GM12878 (cell line): Measurements from ENCODE around the gene OGFOD2. TPM values are rescaled to one million over a fixed set of nuclear protein-coding genes. Genes with fewer than 3 reads are reported as not detected.

Experiments used
- BMI1 ChIP-seq: fragments of 450-650 bp; IDR thresholded peaks from 2 replicates; pipeline ENCODE4 v1.6.1; 2016; ENCODE audit warnings: mild to moderate bottlenecking, moderate library complexity, borderline replicate concordance
- E2F8 ChIP-seq: fragments of 450-650 bp; IDR thresholded peaks from 2 replicates; pipeline ENCODE4 v1.6.1; 2018; ENCODE audit warnings: mild to moderate bottlenecking, low read depth, moderate library complexity; ENCODE audit not compliant: partially characterized antibody
- EGR1 ChIP-seq, 2 experiments: IDR thresholded peaks; 1 replicate in 1 of 2; 2 replicates in 1 of 2; pipeline ENCODE4 v1.6.1; 2011 to 2012; ENCODE audit warnings: low read depth in 2 of 2, low read length in 2 of 2, borderline replicate concordance in 1 of 2, mild to moderate bottlenecking in 1 of 2, moderate library complexity in 1 of 2
- EP300 ChIP-seq, 2 experiments: fragments of 150-350 bp in 1 of 2; IDR thresholded peaks; 2 replicates each; pipeline ENCODE4 v1.6.1; 2011 to 2012; ENCODE audit warnings: low read depth in 2 of 2, low read length in 2 of 2, borderline replicate concordance in 1 of 2, improper control_type of control experiment in 1 of 2, inconsistent platforms in 1 of 2; ENCODE audit not compliant: control insufficient read depth in 1 of 2
- EZH2 ChIP-seq: IDR thresholded peaks from 2 replicates; pipeline ENCODE4 v1.6.1; 2012; ENCODE audit warnings: low read depth, mild to moderate bottlenecking, control low read depth, inconsistent platforms, low read length, borderline replicate concordance; ENCODE audit not compliant: control insufficient read depth
- MYC ChIP-seq: IDR thresholded peaks from 2 replicates; pipeline ENCODE4 v1.6.1; 2011; ENCODE audit warnings: mild to moderate bottlenecking, low read length, moderate library complexity, inconsistent platforms; ENCODE audit not compliant: insufficient read depth, insufficient replicate concordance, insufficient read length, severe bottlenecking
- NR2C1 ChIP-seq: fragments of 450-650 bp; IDR thresholded peaks from 2 replicates; pipeline ENCODE4 v1.6.1; 2017; ENCODE audit warnings: antibody characterized with exemption, mild to moderate bottlenecking, moderate library complexity
- NRF1 ChIP-seq: conservative IDR thresholded peaks from 2 replicates; pipeline ENCODE4 v1.6.1; 2011; ENCODE audit warnings: mild to moderate bottlenecking, low read depth, low read length, improper control_type of control experiment
- POLR2AphosphoS2 ChIP-seq: IDR thresholded peaks from 2 replicates; pipeline ENCODE4 v1.6.1; 2011; ENCODE audit warnings: low read depth, mild to moderate bottlenecking, low read length, improper control_type of control experiment, moderate library complexity
- RELB ChIP-seq: fragments of 450-650 bp; IDR thresholded peaks from 2 replicates; pipeline ENCODE4 v1.6.1; 2017; ENCODE audit warnings: low read depth, mild to moderate bottlenecking, moderate library complexity
- SIN3A ChIP-seq: IDR thresholded peaks from 2 replicates; pipeline ENCODE4 v1.6.1; 2012; ENCODE audit warnings: low read depth, low read length, improper control_type of control experiment
- SMC3 ChIP-seq: IDR thresholded peaks from 2 replicates; pipeline ENCODE4 v1.6.1; 2011; ENCODE audit warnings: low read length, improper control_type of control experiment, borderline replicate concordance
- SPI1 ChIP-seq: IDR thresholded peaks from 2 replicates; pipeline ENCODE4 v1.6.1; 2011; ENCODE audit warnings: low read depth, mild to moderate bottlenecking, low read length, moderate library complexity, borderline replicate concordance; ENCODE audit not compliant: insufficient read depth
- SRF ChIP-seq, 2 experiments: IDR thresholded peaks; 2 replicates each; pipeline ENCODE4 v1.6.1; 2011; ENCODE audit warnings: low read depth in 2 of 2, low read length in 2 of 2, mild to moderate bottlenecking in 1 of 2, moderate library complexity in 1 of 2
- WRNIP1 ChIP-seq: IDR thresholded peaks from 2 replicates; pipeline ENCODE4 v1.6.1; 2011; ENCODE audit warnings: low read depth, low read length, improper control_type of control experiment, borderline replicate concordance
- ZNF207 ChIP-seq: fragments of 450-650 bp; IDR thresholded peaks from 2 replicates; pipeline ENCODE4 v1.6.1; 2014; ENCODE audit warnings: antibody characterized with exemption, mild to moderate bottlenecking, borderline replicate concordance
- ZZZ3 ChIP-seq: IDR thresholded peaks from 2 replicates; pipeline ENCODE4 v1.6.1; 2011; ENCODE audit warnings: low read depth; ENCODE audit not compliant: control insufficient read depth, insufficient read length
- polyA plus RNA-seq, 11 experiments: library from polyadenylated mRNA; depleted of rRNA in 4 of 11; unstranded in 6 of 11; stranded (reverse) in 5 of 11; fragments of >200 nt; fragmentation: Nextera tagmentation in 4 of 11; fragmentation: Illumina TruSeq in 1 of 11; extraction: Ambion mirVana in 4 of 11; extraction: Trizol in 1 of 11; gene quantifications; 1 replicate in 1 of 11; 2 replicates in 10 of 11; pipeline versions ENCODE4 v1.2.1 to v1.2.3, GENCODE V29; 2011 to 2016; ENCODE audit warnings: inconsistent platforms in 2 of 11, missing spikeins in 2 of 11, low read depth in 1 of 11
- total RNA-seq, 4 experiments: library from RNA; depleted of rRNA in 3 of 4; stranded (reverse); fragments of >200 nt in 3 of 4; fragmentation: Illumina TruSeq in 1 of 4; extraction: Trizol in 1 of 4; gene quantifications; 2 replicates each; pipeline versions ENCODE4 v1.2.1 to v1.2.3, GENCODE V29; 2013 to 2021
- TF ChIP-seq, protein P1 (sequence below): fragments of 450-650 bp; conservative IDR thresholded peaks from 2 replicates; pipeline ENCODE4 v1.6.1; 2017; ENCODE audit warnings: mild to moderate bottlenecking, moderate library complexity
- TF ChIP-seq, protein P2 (sequence below): IDR thresholded peaks from 2 replicates; pipeline ENCODE4 v1.6.1; 2012; ENCODE audit warnings: mild to moderate bottlenecking, low read depth, low read length

The OGFOD2 gene
- total and polyA plus RNA-seq, 10 of the 15 experiments (the other 5 are each of a cell fraction or from before 2014, with no cell fraction given), result 0.93 to 29.2 (median 16.3) TPM

DNA sequence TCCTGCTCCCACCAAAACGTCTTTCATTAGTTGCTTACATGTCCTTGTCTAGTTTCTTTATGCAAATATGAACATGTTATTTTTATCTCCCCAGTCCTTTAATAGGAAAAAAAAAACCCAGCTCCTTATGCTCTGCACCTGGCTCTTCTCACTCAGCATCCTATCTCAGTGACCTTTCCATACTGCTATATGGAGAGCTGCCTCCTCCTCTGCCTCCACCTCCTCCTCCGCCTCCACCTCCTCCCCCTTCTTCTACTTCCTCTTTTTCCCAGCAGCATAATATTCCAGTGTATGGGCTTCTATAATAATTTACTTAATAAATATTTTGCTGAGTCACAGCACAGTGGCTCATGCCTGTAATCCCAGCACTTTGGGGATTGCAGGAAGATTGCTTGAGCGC, 40.3 kb upstream of the OGFOD2 start (continued):
- TF ChIP-seq RELB (peak; percentile 34; the same call in 1 of the 2 replicates), POLR2AphosphoS2 (no peak), ZNF207 (no peak), SIN3A (no peak), EZH2 (no peak), NR2C1 (no peak), ZZZ3 (no peak), EP300 (IDR thresholded peaks at IDR 0.05; ENCODE audit: borderline replicate concordance in 1 of 2, control insufficient read depth in 1 of 2, low read depth in 2 of 2, low read length in 2 of 2) (peak in 1 of 2 experiments; percentile 52; a peak in 1 of 4 replicates), BMI1 (no peak), E2F8 (no peak), MYC (no peak), SMC3 (no peak), SRF (IDR thresholded peaks at IDR 0.05; ENCODE audit: low read depth in 2 of 2, low read length in 2 of 2) (no peak), EGR1 (IDR thresholded peaks at IDR 0.05; ENCODE audit: borderline replicate concordance in 1 of 2, low read depth in 2 of 2, low read length in 2 of 2) (peak in 1 of 2 experiments; percentile 39; a peak in 1 of 3 replicates), WRNIP1 (no peak), SPI1 (no peak), NRF1 (no peak)
- TF ChIP-seq, protein P1, sequence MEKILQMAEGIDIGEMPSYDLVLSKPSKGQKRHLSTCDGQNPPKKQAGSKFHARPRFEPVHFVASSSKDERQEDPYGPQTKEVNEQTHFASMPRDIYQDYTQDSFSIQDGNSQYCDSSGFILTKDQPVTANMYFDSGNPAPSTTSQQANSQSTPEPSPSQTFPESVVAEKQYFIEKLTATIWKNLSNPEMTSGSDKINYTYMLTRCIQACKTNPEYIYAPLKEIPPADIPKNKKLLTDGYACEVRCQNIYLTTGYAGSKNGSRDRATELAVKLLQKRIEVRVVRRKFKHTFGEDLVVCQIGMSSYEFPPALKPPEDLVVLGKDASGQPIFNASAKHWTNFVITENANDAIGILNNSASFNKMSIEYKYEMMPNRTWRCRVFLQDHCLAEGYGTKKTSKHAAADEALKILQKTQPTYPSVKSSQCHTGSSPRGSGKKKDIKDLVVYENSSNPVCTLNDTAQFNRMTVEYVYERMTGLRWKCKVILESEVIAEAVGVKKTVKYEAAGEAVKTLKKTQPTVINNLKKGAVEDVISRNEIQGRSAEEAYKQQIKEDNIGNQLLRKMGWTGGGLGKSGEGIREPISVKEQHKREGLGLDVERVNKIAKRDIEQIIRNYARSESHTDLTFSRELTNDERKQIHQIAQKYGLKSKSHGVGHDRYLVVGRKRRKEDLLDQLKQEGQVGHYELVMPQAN, result no peak
- TF ChIP-seq, protein P2, sequence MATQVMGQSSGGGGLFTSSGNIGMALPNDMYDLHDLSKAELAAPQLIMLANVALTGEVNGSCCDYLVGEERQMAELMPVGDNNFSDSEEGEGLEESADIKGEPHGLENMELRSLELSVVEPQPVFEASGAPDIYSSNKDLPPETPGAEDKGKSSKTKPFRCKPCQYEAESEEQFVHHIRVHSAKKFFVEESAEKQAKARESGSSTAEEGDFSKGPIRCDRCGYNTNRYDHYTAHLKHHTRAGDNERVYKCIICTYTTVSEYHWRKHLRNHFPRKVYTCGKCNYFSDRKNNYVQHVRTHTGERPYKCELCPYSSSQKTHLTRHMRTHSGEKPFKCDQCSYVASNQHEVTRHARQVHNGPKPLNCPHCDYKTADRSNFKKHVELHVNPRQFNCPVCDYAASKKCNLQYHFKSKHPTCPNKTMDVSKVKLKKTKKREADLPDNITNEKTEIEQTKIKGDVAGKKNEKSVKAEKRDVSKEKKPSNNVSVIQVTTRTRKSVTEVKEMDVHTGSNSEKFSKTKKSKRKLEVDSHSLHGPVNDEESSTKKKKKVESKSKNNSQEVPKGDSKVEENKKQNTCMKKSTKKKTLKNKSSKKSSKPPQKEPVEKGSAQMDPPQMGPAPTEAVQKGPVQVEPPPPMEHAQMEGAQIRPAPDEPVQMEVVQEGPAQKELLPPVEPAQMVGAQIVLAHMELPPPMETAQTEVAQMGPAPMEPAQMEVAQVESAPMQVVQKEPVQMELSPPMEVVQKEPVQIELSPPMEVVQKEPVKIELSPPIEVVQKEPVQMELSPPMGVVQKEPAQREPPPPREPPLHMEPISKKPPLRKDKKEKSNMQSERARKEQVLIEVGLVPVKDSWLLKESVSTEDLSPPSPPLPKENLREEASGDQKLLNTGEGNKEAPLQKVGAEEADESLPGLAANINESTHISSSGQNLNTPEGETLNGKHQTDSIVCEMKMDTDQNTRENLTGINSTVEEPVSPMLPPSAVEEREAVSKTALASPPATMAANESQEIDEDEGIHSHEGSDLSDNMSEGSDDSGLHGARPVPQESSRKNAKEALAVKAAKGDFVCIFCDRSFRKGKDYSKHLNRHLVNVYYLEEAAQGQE, result no peak
